IMR-90 (cell line): Measurements from ENCODE around the gene MED13. TPM values are rescaled to one million over a fixed set of nuclear protein-coding genes. Genes with fewer than 3 reads are reported as not detected.

ENCODE experiments used
- ATAC-seq: fragments of 200-7000 bp; cut with Tn5 transposase; 2 replicates; pipeline ENCODE4 v1.9.1; 2020; ENCODE audit warnings: low read depth, mild to moderate bottlenecking, moderate library complexity
- BruUV-seq: library from RNA; stranded (reverse); fragments of 400-500 nt; replicated peaks from 2 replicates; lab custom pipeline; 2021; lab: Mats Ljungman, UMichigan
- CTCF ChIA-PET: fragments of 300-600 bp; formaldehyde crosslinking; extraction: SDS; loops from one replicate; lab custom pipeline; 2021; ENCODE audit warnings: antibody characterized with exemption; lab: Yijun Ruan, JAX
- POLR2A ChIA-PET: fragments of 300-600 bp; sonication (Branson Sonifier 250); formaldehyde crosslinking; loops from one replicate; lab custom pipeline; 2022; ENCODE audit warnings: antibody characterized with exemption; ENCODE audit not compliant: unreplicated experiment; lab: Charles Lee
- DNase-seq: peaks from one replicate; pipeline ENCODE4 v3.0.0; 2013
- H2AFZ ChIP-seq: replicated peaks from 2 replicates; pipeline ENCODE3; 2013; ENCODE audit warnings: low read length, mild to moderate bottlenecking; ENCODE audit not compliant: poor library complexity
- H2AK5ac ChIP-seq: 2 replicates; pipeline ENCODE4 v1.6.1; 2013; ENCODE audit warnings: low read depth, low read length, inconsistent platforms
- H2AK9ac ChIP-seq: replicated peaks from 2 replicates; pipeline ENCODE3; 2013; ENCODE audit warnings: mild to moderate bottlenecking, low read depth, low read length, moderate library complexity; ENCODE audit not compliant: poor library complexity
- H2BK120ac ChIP-seq: 2 replicates; pipeline ENCODE4 v1.6.1; 2013; ENCODE audit warnings: low read depth, low read length, inconsistent platforms
- H2BK15ac ChIP-seq: 3 replicates; pipeline ENCODE4 v1.6.1; 2013; ENCODE audit warnings: low read depth, low read length, inconsistent platforms
- H2BK20ac ChIP-seq: 2 replicates; pipeline ENCODE4 v1.6.1; 2013; ENCODE audit warnings: low read depth, mild to moderate bottlenecking, inconsistent platforms, low read length, moderate library complexity
- H2BK5ac ChIP-seq: 2 replicates; pipeline ENCODE4 v1.6.1; 2013; ENCODE audit warnings: mild to moderate bottlenecking, low read depth, low read length, inconsistent platforms; ENCODE audit not compliant: poor library complexity, severe bottlenecking
- H3K14ac ChIP-seq: replicated peaks from 2 replicates; pipeline ENCODE4 v1.6.1; 2013; ENCODE audit warnings: low read depth, low read length, inconsistent platforms
- H3K18ac ChIP-seq: 2 replicates; pipeline ENCODE4 v1.6.1; 2013; ENCODE audit warnings: low read depth, low read length, control low read depth
- H3K23ac ChIP-seq: 2 replicates; pipeline ENCODE4 v1.6.1; 2013; ENCODE audit warnings: low read depth, low read length, inconsistent platforms
- H3K27ac ChIP-seq: 2 replicates; pipeline ENCODE4 v1.5.1; 2013; ENCODE audit warnings: mild to moderate bottlenecking, control low read depth, low read length; ENCODE audit not compliant: insufficient read depth
- H3K27me3 ChIP-seq: 2 replicates; pipeline ENCODE4 v1.6.1; 2013; ENCODE audit warnings: low read length; ENCODE audit not compliant: control insufficient read depth, insufficient read depth
- H3K36me3 ChIP-seq: 2 replicates; pipeline ENCODE4 v1.6.1; 2013; ENCODE audit warnings: low read length, mixed read lengths; ENCODE audit not compliant: control insufficient read depth, insufficient read depth
- H3K4ac ChIP-seq: 2 replicates; pipeline ENCODE4 v1.6.1; 2013; ENCODE audit warnings: low read depth, low read length, inconsistent platforms
- H3K4me1 ChIP-seq: 2 replicates; pipeline ENCODE4 v1.6.1; 2013; ENCODE audit warnings: low read length, mixed read lengths; ENCODE audit not compliant: control insufficient read depth, insufficient read depth
- H3K4me2 ChIP-seq: 2 replicates; pipeline ENCODE4 v1.6.1; 2013; ENCODE audit warnings: low read depth, mild to moderate bottlenecking, control low read depth, low read length, moderate library complexity
- H3K4me3 ChIP-seq: 2 replicates; pipeline ENCODE4 v1.5.1; 2013; ENCODE audit warnings: low read depth, mild to moderate bottlenecking, control low read depth, low read length, moderate library complexity; ENCODE audit not compliant: insufficient read depth
- H3K56ac ChIP-seq: 2 replicates; pipeline ENCODE4 v1.6.1; 2013; ENCODE audit warnings: low read length, inconsistent platforms; ENCODE audit not compliant: insufficient read depth; ENCODE audit errors: extremely low read depth
- H3K79me1 ChIP-seq, 2 experiments: 2 replicates each; pipeline ENCODE4 v1.6.1; 2013; ENCODE audit warnings: low read length in 2 of 2, inconsistent platforms in 1 of 2, low read depth in 1 of 2
- H3K9ac ChIP-seq: 2 replicates; pipeline ENCODE4 v1.6.1; 2013; ENCODE audit warnings: low read depth, low read length, control low read depth
- H3K9me1 ChIP-seq: 2 replicates; pipeline ENCODE4 v1.6.1; 2013; ENCODE audit warnings: low read length, inconsistent platforms; ENCODE audit not compliant: insufficient read depth
- H3K9me3 ChIP-seq: 2 replicates; pipeline ENCODE4 v1.6.1; 2013; ENCODE audit warnings: low read length; ENCODE audit not compliant: control insufficient read depth, insufficient read depth
- H4K20me1 ChIP-seq: 2 replicates; pipeline ENCODE4 v1.6.1; 2013; ENCODE audit warnings: low read length, inconsistent platforms; ENCODE audit not compliant: insufficient read depth
- H4K5ac ChIP-seq: 2 replicates; pipeline ENCODE4 v1.6.1; 2013; ENCODE audit warnings: mild to moderate bottlenecking, low read depth, low read length, control low read depth
- H4K8ac ChIP-seq, 2 experiments: 2 replicates each; pipeline ENCODE4 v1.6.1; 2013; ENCODE audit warnings: low read depth in 2 of 2, low read length in 2 of 2, control low read depth in 1 of 2, inconsistent platforms in 1 of 2
- H4K91ac ChIP-seq: 2 replicates; pipeline ENCODE4 v1.6.1; 2013; ENCODE audit warnings: low read depth, low read length, inconsistent platforms; ENCODE audit not compliant: insufficient read depth
- BHLHE40 ChIP-seq: fragments of 150-350 bp; IDR thresholded peaks from 2 replicates; pipeline ENCODE4 v1.6.1; 2016; ENCODE audit warnings: mild to moderate bottlenecking, low read depth, low read length
- CEBPB ChIP-seq: IDR thresholded peaks from 2 replicates; pipeline ENCODE4 v1.6.1; 2012; ENCODE audit warnings: low read depth, low read length, improper control_type of control experiment
- CHD1 ChIP-seq: IDR thresholded peaks from 2 replicates; pipeline ENCODE4 v1.6.1; 2012; ENCODE audit warnings: low read depth, low read length, improper control_type of control experiment
- CTCF ChIP-seq: conservative IDR thresholded peaks from 2 replicates; pipeline ENCODE4 v1.5.1; 2012; ENCODE audit warnings: mild to moderate bottlenecking, low read depth, low read length, improper control_type of control experiment
- FOS ChIP-seq: fragments of 150-350 bp; IDR thresholded peaks from 2 replicates; pipeline ENCODE4 v1.6.1; 2016; ENCODE audit warnings: low read depth, low read length
- MAFK ChIP-seq: IDR thresholded peaks from 2 replicates; pipeline ENCODE4 v1.6.1; 2012; ENCODE audit warnings: low read depth, low read length, improper control_type of control experiment
- MAZ ChIP-seq: IDR thresholded peaks from 2 replicates; pipeline ENCODE4 v1.6.1; 2012; ENCODE audit warnings: low read depth, mild to moderate bottlenecking, low read length, improper control_type of control experiment, moderate library complexity, borderline replicate concordance
- MXI1 ChIP-seq: IDR thresholded peaks from 2 replicates; pipeline ENCODE4 v1.6.1; 2012; ENCODE audit warnings: low read depth, mild to moderate bottlenecking, low read length, moderate library complexity, borderline replicate concordance
- POLR2A ChIP-seq: IDR thresholded peaks from 2 replicates; pipeline ENCODE4 v1.6.1; 2012; ENCODE audit warnings: mild to moderate bottlenecking, low read depth, low read length
- RAD21 ChIP-seq: IDR thresholded peaks from 2 replicates; pipeline ENCODE4 v1.6.1; 2012; ENCODE audit warnings: low read length, improper control_type of control experiment
- RCOR1 ChIP-seq: IDR thresholded peaks from 2 replicates; pipeline ENCODE4 v1.6.1; 2012; ENCODE audit warnings: mild to moderate bottlenecking, low read length, improper control_type of control experiment; ENCODE audit not compliant: insufficient replicate concordance
- RFX5 ChIP-seq: IDR thresholded peaks from 2 replicates; pipeline ENCODE4 v1.8.0; 2012; ENCODE audit warnings: low read depth, mild to moderate bottlenecking, low read length, moderate library complexity
- WGBS, 2 experiments: methylation state at CpG; one replicate each; pipeline versions ENCODE4 v1.1.5 to v1.1.7; 2013; ENCODE audit warnings: missing lambda C conversion rate in 2 of 2; ENCODE audit not compliant: insufficient read length in 1 of 2; ENCODE audit errors: extremely low coverage in 2 of 2; 5-methylcytosine and 5-hydroxymethylcytosine counted together
- dilution Hi-C: fragments of 300-500 bp; cut with HindIII; formaldehyde crosslinking; loops from one replicate; pipeline ENCODE4 v1.14.3; 2018; ENCODE audit warnings: low sequenced_read_pairs; ENCODE audit not compliant: unreplicated experiment
- in situ Hi-C: fragments of 300-500 bp; cut with MboI; formaldehyde crosslinking; loops from 3 replicates; pipeline ENCODE4 v1.14.3; 2019; ENCODE audit warnings: low sequenced_read_pairs, inconsistent platforms, mixed read lengths
- intact Hi-C: fragments of 100-400 bp; cut with micrococcal nuclease; formaldehyde crosslinking; loops from 2 replicates; pipeline ENCODE4 v1.10.0; 2022
- polyA plus RNA-seq, 3 experiments: library from polyadenylated mRNA; depleted of rRNA; stranded (reverse); fragments of >200 nt; gene quantifications; 2 replicates each; pipeline ENCODE4 v1.2.3, GENCODE V29; 2012; ENCODE audit warnings: low replicate concordance in 1 of 3
- total RNA-seq: library from RNA; depleted of rRNA; stranded (reverse); fragments of >200 nt; gene quantifications from 2 replicates; pipeline ENCODE4 v1.2.3, GENCODE V29; 2012
- TF ChIP-seq, protein P1 (sequence below): fragments of 150-350 bp; IDR thresholded peaks from 2 replicates; pipeline ENCODE4 v1.6.1; 2016; ENCODE audit warnings: low read depth, mild to moderate bottlenecking, low read length, moderate library complexity, borderline replicate concordance
- TF ChIP-seq, protein P2 (sequence below): fragments of 150-350 bp; IDR thresholded peaks from 2 replicates; pipeline ENCODE4 v1.6.1; 2017; ENCODE audit warnings: mild to moderate bottlenecking, antibody characterized with exemption, low read length, low read depth

MED13 gene
- total and polyA plus RNA-seq, 2 of the 4 experiments (the other 2 are of a cell fraction), result 9.7 to 67.2 TPM

GRCh38 chr17:62064029-62064790, 868 bp downstream of the MED13 start:
- Histone ChIP-seq H3K4me1 (peaks cover 5% of the 10 kb centered on the region), H2BK15ac (no peak overlapping the region; the same call in 2 of the 3 replicates), H4K91ac (no peak overlapping the region), H4K5ac (no peak overlapping the region; the same call in 1 of the 2 replicates), H3K4ac (peak overlapping the region; percentile 66), H3K56ac (peak overlapping the region; percentile 67; the same call in 1 of the 2 replicates), H2AK5ac (0 out of 2 replicates have a peak overlapping the region, but pooled peaks have one; percentile 20), H3K36me3 (peaks cover 8% of the 10 kb centered on the region), H2BK120ac (no peak overlapping the region), H3K27me3 (no peaks in the 10 kb centered on the region), H3K23ac (peak overlapping the region; percentile 96), H3K9ac (peak overlapping the region; percentile 98), H3K4me3 (peak overlapping the region; percentile 92), H4K8ac (peak overlapping the region in 1 of 2 experiments; percentile 73; a peak in 2 of 4 replicates), H4K20me1 (peaks cover 52% of the 10 kb centered on the region), H2AFZ (peak overlapping the region; percentile 77), H2AK9ac (no peak overlapping the region), H3K4me2 (peak overlapping the region; percentile 99), H2BK5ac (peak overlapping the region; percentile 70), H3K14ac (peak overlapping the region; percentile 87), H3K9me3 (no peaks in the 10 kb centered on the region), H3K79me1 (peaks cover 5 to 27% of the 10 kb centered on the region in 2 experiments; a peak in 2 of 4 replicates), H2BK20ac (no peak overlapping the region), H3K18ac (peak overlapping the region; percentile 76; the same call in 1 of the 2 replicates), H3K27ac (peak overlapping the region; percentile 93), H3K9me1 (peaks cover 3% of the 10 kb centered on the region)
- no TSS peak for BruUV-seq
- dilution Hi-C loops, result no loop called here
- TF ChIP-seq MAZ (no peak), POLR2A (no peak), CHD1 (no peak), RCOR1 (no peak), CTCF (no peak), MXI1 (no peak), FOS (no peak), BHLHE40 (no peak), MAFK (no peak), CEBPB (no peak), RFX5 (no peak), RAD21 (no peak)
- TF ChIP-seq, protein P1, sequence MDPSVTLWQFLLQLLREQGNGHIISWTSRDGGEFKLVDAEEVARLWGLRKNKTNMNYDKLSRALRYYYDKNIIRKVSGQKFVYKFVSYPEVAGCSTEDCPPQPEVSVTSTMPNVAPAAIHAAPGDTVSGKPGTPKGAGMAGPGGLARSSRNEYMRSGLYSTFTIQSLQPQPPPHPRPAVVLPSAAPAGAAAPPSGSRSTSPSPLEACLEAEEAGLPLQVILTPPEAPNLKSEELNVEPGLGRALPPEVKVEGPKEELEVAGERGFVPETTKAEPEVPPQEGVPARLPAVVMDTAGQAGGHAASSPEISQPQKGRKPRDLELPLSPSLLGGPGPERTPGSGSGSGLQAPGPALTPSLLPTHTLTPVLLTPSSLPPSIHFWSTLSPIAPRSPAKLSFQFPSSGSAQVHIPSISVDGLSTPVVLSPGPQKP, result no peak
- TF ChIP-seq, protein P2, sequence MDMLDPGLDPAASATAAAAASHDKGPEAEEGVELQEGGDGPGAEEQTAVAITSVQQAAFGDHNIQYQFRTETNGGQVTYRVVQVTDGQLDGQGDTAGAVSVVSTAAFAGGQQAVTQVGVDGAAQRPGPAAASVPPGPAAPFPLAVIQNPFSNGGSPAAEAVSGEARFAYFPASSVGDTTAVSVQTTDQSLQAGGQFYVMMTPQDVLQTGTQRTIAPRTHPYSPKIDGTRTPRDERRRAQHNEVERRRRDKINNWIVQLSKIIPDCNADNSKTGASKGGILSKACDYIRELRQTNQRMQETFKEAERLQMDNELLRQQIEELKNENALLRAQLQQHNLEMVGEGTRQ, result no peak
- in situ Hi-C loops, result loop anchor here (25.0 kb wide), 1 partner anchor 427 kb away; no protein-coding TSS in a partner anchor
- intact Hi-C loops, result no loop called here
- ChIA-PET CTCF (interaction anchor here (0.6 kb wide), 1 partner anchor 163 kb away, joined by 7 read pairs; no protein-coding TSS in a partner anchor), POLR2A (no interaction called here)
- ATAC-seq (no peak), DNase-seq (peak; percentile 18)
- 0% methylated on average over 1 of the region's 5 CpGs; no CpG with 5 or more reads in 1 of the 2 experiments for WGBS, 2 experiments
